ENCODE data around the gene EFL1. TPM values are rescaled to one million over a fixed set of nuclear protein-coding genes. Genes with fewer than 3 reads are reported as not detected.

The EFL1 gene
- total and polyA plus RNA-seq, 10 of the 15 experiments (the other 5 are each of a cell fraction or from before 2014, with no cell fraction given): 6.2 to 42.3 (median 24.7) TPM

DNA sequence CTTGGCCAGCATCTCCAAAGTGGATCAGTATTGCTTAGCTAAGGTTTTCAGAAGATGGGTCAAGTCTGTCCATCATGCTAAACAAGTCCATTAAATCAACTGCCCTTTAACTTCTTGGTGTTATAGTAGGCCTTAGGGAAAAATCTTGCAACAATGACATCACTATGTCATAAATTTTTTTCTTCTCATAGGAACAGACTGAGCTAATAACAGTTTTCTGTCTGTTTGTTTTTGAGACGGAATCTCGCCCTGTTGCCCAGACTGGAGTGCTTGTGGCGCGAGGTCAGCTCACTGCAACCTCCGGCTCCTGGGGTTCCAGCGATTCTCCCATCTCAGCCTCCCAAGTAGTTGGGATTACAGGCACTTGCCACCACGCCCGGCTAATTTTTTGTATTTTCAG is 94.2 kb downstream of the EFL1 start:
- in situ Hi-C loops (cut with MboI) (no loop called here), intact Hi-C loops (cut with micrococcal nuclease; ENCODE audit: unreplicated experiment) (no loop called here)
- H3K27ac ChIP-seq (ENCODE audit: control insufficient read depth, insufficient read depth): no peak overlapping the region
- H4K20me1 ChIP-seq (ENCODE audit: control insufficient read depth, insufficient read depth): no peaks in the 10 kb centered on the region
- ChIA-PET POLR2A (no interaction called here), SMC1A (ENCODE audit: uncharacterized antibody, unreplicated experiment) (interaction anchor here (0.8 to 1.4 kb wide), 5 partner anchors 9 to 212 kb away, joined by 3 read pairs; no protein-coding TSS in a partner anchor), CTCF (interaction anchor here (1.0 to 1.6 kb wide), 2 partner anchors 24 to 28 kb away, joined by 4 to 5 read pairs; no protein-coding TSS in a partner anchor), RAD21 (ENCODE audit: unreplicated experiment) (interaction anchor here (0.9 to 1.2 kb wide), 2 partner anchors 10 to 19 kb away, joined by 3 read pairs; no protein-coding TSS in a partner anchor)
- H3K79me2 ChIP-seq (ENCODE audit: control insufficient read depth, insufficient read depth, low read length): no peaks in the 10 kb centered on the region
- DNase-seq (ENCODE audit: low read depth, low spot score) (no peak), ATAC-seq (no peak), FAIRE-seq (no peak)
- H3K36me3 ChIP-seq (ENCODE audit: control insufficient read depth in 2 of 2, insufficient read depth in 2 of 2, low read length in 1 of 2): peaks cover 0 to 4% of the 10 kb centered on the region in 2 experiments; a peak in 2 of 4 replicates
- no peak overlapping the region for H3K4me2 ChIP-seq (ENCODE audit: control insufficient read depth, insufficient read depth)
- H2AFZ ChIP-seq (ENCODE audit: control insufficient read depth, low read depth, low read length): no peak overlapping the region
- no peak overlapping the region for H3K4me3 ChIP-seq
- no peaks in the 10 kb centered on the region for H3K4me1 ChIP-seq (ENCODE audit: control insufficient read depth, insufficient read depth, low read length)
- no peak overlapping the region for H3K9ac ChIP-seq (ENCODE audit: control insufficient read depth, insufficient read depth, low read length)
- H3K27me3 ChIP-seq (replicated peaks in 1 of 2; ENCODE audit: control insufficient read depth in 2 of 2, insufficient read depth in 2 of 2, low read length in 1 of 2): no peaks in the 10 kb centered on the region
- TF ChIP-seq KAT2A (conservative IDR thresholded peaks at IDR 0.05; ENCODE audit: control insufficient read depth, low read depth, low read length): no peak
- TF ChIP-seq CHD4 (IDR thresholded peaks at IDR 0.05): no peak
- no peak for TF ChIP-seq MEF2A (IDR thresholded peaks at IDR 0.05; ENCODE audit: insufficient read depth, low read depth, low read length)
- TF ChIP-seq, protein P1, sequence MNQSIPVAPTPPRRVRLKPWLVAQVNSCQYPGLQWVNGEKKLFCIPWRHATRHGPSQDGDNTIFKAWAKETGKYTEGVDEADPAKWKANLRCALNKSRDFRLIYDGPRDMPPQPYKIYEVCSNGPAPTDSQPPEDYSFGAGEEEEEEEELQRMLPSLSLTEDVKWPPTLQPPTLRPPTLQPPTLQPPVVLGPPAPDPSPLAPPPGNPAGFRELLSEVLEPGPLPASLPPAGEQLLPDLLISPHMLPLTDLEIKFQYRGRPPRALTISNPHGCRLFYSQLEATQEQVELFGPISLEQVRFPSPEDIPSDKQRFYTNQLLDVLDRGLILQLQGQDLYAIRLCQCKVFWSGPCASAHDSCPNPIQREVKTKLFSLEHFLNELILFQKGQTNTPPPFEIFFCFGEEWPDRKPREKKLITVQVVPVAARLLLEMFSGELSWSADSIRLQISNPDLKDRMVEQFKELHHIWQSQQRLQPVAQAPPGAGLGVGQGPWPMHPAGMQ (IDR thresholded peaks at IDR 0.05; ENCODE audit: borderline replicate concordance): no peak
- TF ChIP-seq ZSCAN29 (IDR thresholded peaks at IDR 0.05): no peak
- TF ChIP-seq KLF5 (IDR thresholded peaks at IDR 0.05; ENCODE audit: partially characterized antibody): no peak
- TF ChIP-seq, protein P2, sequence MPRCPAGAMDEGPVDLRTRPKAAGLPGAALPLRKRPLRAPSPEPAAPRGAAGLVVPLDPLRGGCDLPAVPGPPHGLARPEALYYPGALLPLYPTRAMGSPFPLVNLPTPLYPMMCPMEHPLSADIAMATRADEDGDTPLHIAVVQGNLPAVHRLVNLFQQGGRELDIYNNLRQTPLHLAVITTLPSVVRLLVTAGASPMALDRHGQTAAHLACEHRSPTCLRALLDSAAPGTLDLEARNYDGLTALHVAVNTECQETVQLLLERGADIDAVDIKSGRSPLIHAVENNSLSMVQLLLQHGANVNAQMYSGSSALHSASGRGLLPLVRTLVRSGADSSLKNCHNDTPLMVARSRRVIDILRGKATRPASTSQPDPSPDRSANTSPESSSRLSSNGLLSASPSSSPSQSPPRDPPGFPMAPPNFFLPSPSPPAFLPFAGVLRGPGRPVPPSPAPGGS (IDR thresholded peaks at IDR 0.05; ENCODE audit: borderline replicate concordance, insufficient read depth, low read depth, low read length, poor library complexity, severe bottlenecking): no peak
- no peak for TF ChIP-seq NFYA (IDR thresholded peaks at IDR 0.05; ENCODE audit: borderline replicate concordance, low read depth, low read length)
- no peaks in the 10 kb centered on the region for H3K9me3 ChIP-seq (replicated peaks; ENCODE audit: control insufficient read depth, insufficient read depth, low read length)
- no TSS peak for BruUV-seq (replicated peaks)
- WGBS (ENCODE audit: insufficient coverage, insufficient replicate concordance, low lambda C conversion rate, missing lambda C conversion rate): 98% methylated on average over 8 of the region's 8 CpGs

Data from GM12878 (cell line).